HEK293T (cell line): Measurements from ENCODE around the gene SLC2A6.

Source experiments
- ARNT ChIP-seq: fragments of 450-650 bp; IDR thresholded peaks from 2 replicates; pipeline ENCODE4 v1.6.1; 2017; ENCODE audit warnings: mild to moderate bottlenecking
- BHLHE40 ChIP-seq: fragments of 450-650 bp; IDR thresholded peaks from 2 replicates; pipeline ENCODE4 v1.6.1; 2016; ENCODE audit warnings: mild to moderate bottlenecking, moderate library complexity, borderline replicate concordance
- CTBP1 ChIP-seq: fragments of 450-650 bp; IDR thresholded peaks from 2 replicates; pipeline ENCODE4 v1.6.1; 2016; ENCODE audit warnings: borderline replicate concordance
- ELF4 ChIP-seq: fragments of 450-650 bp; IDR thresholded peaks from 2 replicates; pipeline ENCODE4 v1.6.1; 2017; ENCODE audit warnings: antibody characterized with exemption
- FOXA1 ChIP-seq: fragments of 450-650 bp; IDR thresholded peaks from 2 replicates; pipeline ENCODE4 v1.6.1; 2016; ENCODE audit warnings: mild to moderate bottlenecking
- FOXK2 ChIP-seq: fragments of 450-650 bp; IDR thresholded peaks from 2 replicates; pipeline ENCODE4 v1.6.1; 2016; ENCODE audit warnings: mild to moderate bottlenecking
- FOXM1 ChIP-seq: fragments of 450-650 bp; IDR thresholded peaks from 2 replicates; pipeline ENCODE4 v1.6.1; 2017; ENCODE audit warnings: mild to moderate bottlenecking, borderline replicate concordance
- PKNOX1 ChIP-seq: fragments of 450-650 bp; IDR thresholded peaks from 2 replicates; pipeline ENCODE4 v1.6.1; 2016
- SP1 ChIP-seq: fragments of 450-650 bp; IDR thresholded peaks from 2 replicates; pipeline ENCODE4 v1.6.1; 2017
- SUZ12 ChIP-seq: fragments of 450-650 bp; IDR thresholded peaks from 2 replicates; pipeline ENCODE4 v1.6.1; 2016; ENCODE audit warnings: mild to moderate bottlenecking
- TARDBP ChIP-seq: fragments of 450-650 bp; IDR thresholded peaks from 2 replicates; pipeline ENCODE4 v1.6.1; 2016

- TF ChIP-seq CTBP1 (no peak), BHLHE40 (no peak), SUZ12 (no peak), FOXA1 (no peak), ARNT (no peak), PKNOX1 (no peak), FOXM1 (no peak), TARDBP (no peak), ELF4 (no peak), FOXK2 (no peak), SP1 (no peak)
Measured at GRCh38 chr9:133439337-133439736, 39.6 kb downstream of the SLC2A6 start.
